Stimulated activated effector memory CD8-positive, alpha-beta T cell treated with anti-CD3 and anti-CD28 coated beads, Interleukin-12 subunit alpha, Interleukin-12 subunit beta, amount 100 ng/mL, for 72 hours (primary cell): Measurements from ENCODE around the gene TLE1.

ENCODE experiments used
- ATAC-seq: fragments of 150-1000 bp; cut with Tn5 transposase; 2 replicates; pipeline ENCODE4 v1.10.0; 2021
- DNase-seq, 2 donors: peaks; one replicate each; pipeline ENCODE4 v3.0.0; 2021 to 2022; ENCODE audit warnings: low spot score in 2 of 2
- H3K27ac Mint-ChIP-seq: one replicate; pipeline ENCODE4 v1.8.0; 2022; ENCODE audit warnings: mild to moderate bottlenecking, mixed read lengths
- H3K36me3 Mint-ChIP-seq: one replicate; pipeline ENCODE4 v1.8.0; 2022; ENCODE audit warnings: mild to moderate bottlenecking, mixed read lengths
- H3K4me1 Mint-ChIP-seq: one replicate; pipeline ENCODE4 v1.8.0; 2022; ENCODE audit warnings: mixed read lengths
- H3K4me3 Mint-ChIP-seq: one replicate; pipeline ENCODE4 v1.8.0; 2022; ENCODE audit warnings: mild to moderate bottlenecking, mixed read lengths
- H3K9me3 Mint-ChIP-seq: one replicate; pipeline ENCODE4 v1.8.0; 2022; ENCODE audit warnings: mixed read lengths

TLE1 gene

DNA sequence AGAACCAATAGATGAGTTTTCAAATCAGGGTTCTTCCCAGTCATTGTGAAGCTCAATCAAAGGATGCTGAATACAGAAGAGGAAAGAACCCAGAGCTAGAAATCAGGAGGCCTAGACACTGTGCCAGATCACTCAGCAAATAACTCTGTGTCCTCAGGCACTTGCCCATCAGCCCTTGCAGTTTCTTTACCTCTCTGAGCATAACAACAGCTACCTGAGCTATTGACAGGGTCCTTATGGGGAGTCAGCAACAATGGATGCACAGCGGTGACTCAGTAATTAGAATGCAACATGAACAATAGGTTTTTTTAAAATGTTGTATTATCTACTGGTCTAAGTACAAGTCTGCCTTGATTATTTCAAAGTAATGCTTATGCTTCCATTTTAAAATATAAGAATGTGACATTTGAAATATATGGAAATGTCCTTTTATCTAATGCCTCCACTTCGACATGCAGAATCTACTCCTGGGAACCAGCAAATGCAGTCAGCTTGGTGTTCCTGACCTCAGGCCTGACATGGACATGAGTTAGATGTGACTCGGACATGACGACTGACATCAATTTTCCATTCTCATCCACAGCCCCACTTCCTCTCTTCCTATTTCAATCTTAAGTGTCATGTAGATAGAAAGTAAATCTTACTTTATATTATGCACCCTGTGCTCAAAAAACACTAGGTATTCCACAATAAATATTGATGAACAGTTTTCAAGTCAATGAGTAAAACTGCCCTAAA, 155.0 kb downstream of the TLE1 start:
- no peak for ATAC-seq
- Mint-ChIP-seq H3K4me3 (no peak overlapping the region), H3K27ac (no peak overlapping the region), H3K9me3 (no peaks in the 10 kb centered on the region), H3K4me1 (no peaks in the 10 kb centered on the region), H3K36me3 (no peaks in the 10 kb centered on the region)
- DNase-seq = no peak
